ENCODE data around the gene CHD8. TPM values are rescaled to one million over a fixed set of nuclear protein-coding genes. Genes with fewer than 3 reads are reported as not detected.

Gene CHD8
- total and polyA plus RNA-seq, 2 of the 13 experiments (the other 11 are each of a cell fraction or from before 2014, with no cell fraction given), result 35.1 to 79.6 TPM

DNA sequence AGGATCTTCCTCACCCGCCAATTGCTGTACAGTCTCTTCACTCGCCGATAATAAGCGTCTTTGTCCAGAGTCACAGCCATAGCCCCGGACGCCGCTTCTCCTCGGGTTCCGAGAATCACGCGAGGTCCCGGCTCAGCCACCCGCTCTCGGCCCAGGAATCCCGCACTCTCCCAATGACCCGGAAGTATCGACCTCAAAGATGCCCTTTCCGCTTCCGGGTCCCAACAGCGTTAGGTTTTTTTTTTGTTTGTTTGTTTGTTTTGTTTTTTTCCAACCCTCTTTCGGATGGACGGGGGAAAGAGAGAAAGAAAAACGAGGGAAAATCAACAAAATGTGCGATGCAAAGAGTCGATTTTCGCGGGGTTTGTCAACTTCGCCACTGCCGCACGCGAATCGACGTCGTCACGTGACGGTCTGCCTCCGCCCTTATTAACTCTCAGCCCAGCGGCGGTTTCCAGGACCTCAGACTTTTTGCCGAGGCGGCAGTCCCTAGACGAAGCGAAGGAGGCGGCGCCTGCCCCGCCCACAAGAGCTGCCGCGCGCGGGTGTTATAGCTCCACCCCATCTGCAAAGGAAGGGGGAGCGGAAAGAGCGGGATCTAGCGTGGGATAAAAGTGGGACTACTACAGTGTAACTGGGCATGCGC, 72.0 kb downstream of the CHD8 start, which contains the start of gene SUPT16H (continued):
- TF ChIP-seq, protein P1, sequence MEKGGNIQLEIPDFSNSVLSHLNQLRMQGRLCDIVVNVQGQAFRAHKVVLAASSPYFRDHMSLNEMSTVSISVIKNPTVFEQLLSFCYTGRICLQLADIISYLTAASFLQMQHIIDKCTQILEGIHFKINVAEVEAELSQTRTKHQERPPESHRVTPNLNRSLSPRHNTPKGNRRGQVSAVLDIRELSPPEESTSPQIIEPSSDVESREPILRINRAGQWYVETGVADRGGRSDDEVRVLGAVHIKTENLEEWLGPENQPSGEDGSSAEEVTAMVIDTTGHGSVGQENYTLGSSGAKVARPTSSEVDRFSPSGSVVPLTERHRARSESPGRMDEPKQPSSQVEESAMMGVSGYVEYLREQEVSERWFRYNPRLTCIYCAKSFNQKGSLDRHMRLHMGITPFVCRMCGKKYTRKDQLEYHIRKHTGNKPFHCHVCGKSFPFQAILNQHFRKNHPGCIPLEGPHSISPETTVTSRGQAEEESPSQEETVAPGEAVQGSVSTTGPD (CRISPR knock-in tag; IDR thresholded peaks at IDR 0.05), result no peak
- no peak; the same call in 1 of the 2 replicates for TF ChIP-seq ZNF772 (CRISPR knock-in tag; IDR thresholded peaks at IDR 0.05)
- no peak for TF ChIP-seq CEBPG (CRISPR knock-in tag; IDR thresholded peaks at IDR 0.05)
- TF ChIP-seq, protein P2, sequence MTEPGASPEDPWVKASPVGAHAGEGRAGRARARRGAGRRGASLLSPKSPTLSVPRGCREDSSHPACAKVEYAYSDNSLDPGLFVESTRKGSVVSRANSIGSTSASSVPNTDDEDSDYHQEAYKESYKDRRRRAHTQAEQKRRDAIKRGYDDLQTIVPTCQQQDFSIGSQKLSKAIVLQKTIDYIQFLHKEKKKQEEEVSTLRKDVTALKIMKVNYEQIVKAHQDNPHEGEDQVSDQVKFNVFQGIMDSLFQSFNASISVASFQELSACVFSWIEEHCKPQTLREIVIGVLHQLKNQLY (CRISPR knock-in tag; IDR thresholded peaks at IDR 0.05), result no peak
- TF ChIP-seq, protein P3, sequence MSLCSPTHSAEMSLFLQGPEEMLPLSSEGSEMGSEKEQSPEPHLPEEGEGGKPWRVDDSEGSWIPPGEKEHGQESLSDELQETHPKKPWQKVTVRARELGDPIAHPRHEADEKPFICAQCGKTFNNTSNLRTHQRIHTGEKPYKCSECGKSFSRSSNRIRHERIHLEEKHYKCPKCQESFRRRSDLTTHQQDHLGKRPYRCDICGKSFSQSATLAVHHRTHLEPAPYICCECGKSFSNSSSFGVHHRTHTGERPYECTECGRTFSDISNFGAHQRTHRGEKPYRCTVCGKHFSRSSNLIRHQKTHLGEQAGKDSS (CRISPR knock-in tag; IDR thresholded peaks at IDR 0.05; ENCODE audit: borderline replicate concordance, low read depth), result 0 out of 2 replicates have a peak, but pooled peaks have one; percentile 32
- no peak for TF ChIP-seq ZSCAN25 (CRISPR knock-in tag; IDR thresholded peaks at IDR 0.05)
- no peak for TF ChIP-seq ZNF879 (CRISPR knock-in tag; IDR thresholded peaks at IDR 0.05)
- TF ChIP-seq HNRNPLL (IDR thresholded peaks at IDR 0.05; ENCODE audit: low read depth, low read length, poor library complexity, severe bottlenecking), result peak; percentile 67
- no peak for TF ChIP-seq SP1 (IDR thresholded peaks at IDR 0.05)
- TF ChIP-seq SP1 (CRISPR knock-in tag; IDR thresholded peaks at IDR 0.05), result peak; percentile 77; the same call in 1 of the 2 replicates
- TF ChIP-seq, protein P4, sequence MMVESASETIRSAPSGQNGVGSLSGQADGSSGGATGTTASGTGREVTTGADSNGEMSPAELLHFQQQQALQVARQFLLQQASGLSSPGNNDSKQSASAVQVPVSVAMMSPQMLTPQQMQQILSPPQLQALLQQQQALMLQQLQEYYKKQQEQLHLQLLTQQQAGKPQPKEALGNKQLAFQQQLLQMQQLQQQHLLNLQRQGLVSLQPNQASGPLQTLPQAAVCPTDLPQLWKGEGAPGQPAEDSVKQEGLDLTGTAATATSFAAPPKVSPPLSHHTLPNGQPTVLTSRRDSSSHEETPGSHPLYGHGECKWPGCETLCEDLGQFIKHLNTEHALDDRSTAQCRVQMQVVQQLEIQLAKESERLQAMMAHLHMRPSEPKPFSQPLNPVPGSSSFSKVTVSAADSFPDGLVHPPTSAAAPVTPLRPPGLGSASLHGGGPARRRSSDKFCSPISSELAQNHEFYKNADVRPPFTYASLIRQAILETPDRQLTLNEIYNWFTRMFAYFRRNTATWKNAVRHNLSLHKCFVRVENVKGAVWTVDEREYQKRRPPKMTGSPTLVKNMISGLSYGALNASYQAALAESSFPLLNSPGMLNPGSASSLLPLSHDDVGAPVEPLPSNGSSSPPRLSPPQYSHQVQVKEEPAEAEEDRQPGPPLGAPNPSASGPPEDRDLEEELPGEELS (CRISPR knock-in tag; IDR thresholded peaks at IDR 0.05), result peak; percentile 91
- TF ChIP-seq ZNF260 (CRISPR knock-in tag; IDR thresholded peaks at IDR 0.05; ENCODE audit: borderline replicate concordance, low read depth), result no peak
- TF ChIP-seq ATF1 (CRISPR knock-in tag; IDR thresholded peaks at IDR 0.05), result peak; percentile 81
- TF ChIP-seq, protein P5, sequence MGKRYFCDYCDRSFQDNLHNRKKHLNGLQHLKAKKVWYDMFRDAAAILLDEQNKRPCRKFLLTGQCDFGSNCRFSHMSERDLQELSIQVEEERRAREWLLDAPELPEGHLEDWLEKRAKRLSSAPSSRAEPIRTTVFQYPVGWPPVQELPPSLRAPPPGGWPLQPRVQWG (CRISPR knock-in tag; IDR thresholded peaks at IDR 0.05; ENCODE audit: borderline replicate concordance, low read depth), result no peak
- TF ChIP-seq KDM4B (CRISPR knock-in tag; IDR thresholded peaks at IDR 0.05), result 0 out of 2 replicates have a peak, but pooled peaks have one; percentile 28
- no peak for TF ChIP-seq ZNF382 (CRISPR knock-in tag; IDR thresholded peaks at IDR 0.05; ENCODE audit: borderline replicate concordance)
- 0 out of 2 replicates have a peak, but pooled peaks have one; percentile 56 for TF ChIP-seq DNMT3B (CRISPR knock-in tag; conservative IDR thresholded peaks at IDR 0.05)
- no peak for TF ChIP-seq MED1 (CRISPR knock-in tag; IDR thresholded peaks at IDR 0.05)
- TF ChIP-seq CBX5 (CRISPR knock-in tag; IDR thresholded peaks at IDR 0.05; ENCODE audit: borderline replicate concordance), result peak; percentile 22
- no peak for TF ChIP-seq SMAD9 (CRISPR knock-in tag; IDR thresholded peaks at IDR 0.05)
- TF ChIP-seq ZNF724P (CRISPR knock-in tag; IDR thresholded peaks at IDR 0.05; ENCODE audit: borderline replicate concordance), result no peak
- TF ChIP-seq, protein P6, sequence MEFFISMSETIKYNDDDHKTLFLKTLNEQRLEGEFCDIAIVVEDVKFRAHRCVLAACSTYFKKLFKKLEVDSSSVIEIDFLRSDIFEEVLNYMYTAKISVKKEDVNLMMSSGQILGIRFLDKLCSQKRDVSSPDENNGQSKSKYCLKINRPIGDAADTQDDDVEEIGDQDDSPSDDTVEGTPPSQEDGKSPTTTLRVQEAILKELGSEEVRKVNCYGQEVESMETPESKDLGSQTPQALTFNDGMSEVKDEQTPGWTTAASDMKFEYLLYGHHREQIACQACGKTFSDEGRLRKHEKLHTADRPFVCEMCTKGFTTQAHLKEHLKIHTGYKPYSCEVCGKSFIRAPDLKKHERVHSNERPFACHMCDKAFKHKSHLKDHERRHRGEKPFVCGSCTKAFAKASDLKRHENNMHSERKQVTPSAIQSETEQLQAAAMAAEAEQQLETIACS (CRISPR knock-in tag; IDR thresholded peaks at IDR 0.05), result no peak
- TF ChIP-seq, protein P7, sequence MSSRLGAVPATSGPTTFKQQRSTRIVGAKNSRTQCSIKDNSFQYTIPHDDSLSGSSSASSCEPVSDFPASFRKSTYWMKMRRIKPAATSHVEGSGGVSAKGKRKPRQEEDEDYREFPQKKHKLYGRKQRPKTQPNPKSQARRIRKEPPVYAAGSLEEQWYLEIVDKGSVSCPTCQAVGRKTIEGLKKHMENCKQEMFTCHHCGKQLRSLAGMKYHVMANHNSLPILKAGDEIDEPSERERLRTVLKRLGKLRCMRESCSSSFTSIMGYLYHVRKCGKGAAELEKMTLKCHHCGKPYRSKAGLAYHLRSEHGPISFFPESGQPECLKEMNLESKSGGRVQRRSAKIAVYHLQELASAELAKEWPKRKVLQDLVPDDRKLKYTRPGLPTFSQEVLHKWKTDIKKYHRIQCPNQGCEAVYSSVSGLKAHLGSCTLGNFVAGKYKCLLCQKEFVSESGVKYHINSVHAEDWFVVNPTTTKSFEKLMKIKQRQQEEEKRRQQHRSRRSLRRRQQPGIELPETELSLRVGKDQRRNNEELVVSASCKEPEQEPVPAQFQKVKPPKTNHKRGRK (CRISPR knock-in tag; IDR thresholded peaks at IDR 0.05), result 0 out of 2 replicates have a peak, but pooled peaks have one; percentile 55
